SIG-M5 treated with dmso at 0.1 percent for 504 hours (cell line): ENCODE results near the gene MED10.
"Not testable (repeated sequence)": the region's sequence is repeated elsewhere in the genome, so short reads cannot be mapped to it uniquely, and the experiment has no call there.

Source experiments
- DNase-seq: peaks from one replicate; lab custom pipeline; 2025; ENCODE audit not compliant: unreplicated experiment; lab: John Stamatoyannopoulos, UW

Gene MED10

GRCh38 chr5:6376974-6377520 lies 1.3 kb downstream of the MED10 start:
- no peak for DNase-seq

- DNase-seq = no peak
Observed at GRCh38 chr5:6373081-6373846, 5.1 kb downstream of the MED10 start.

GRCh38 chr5:6372251-6373080 lies 5.9 kb downstream of the MED10 start:
- no peak for DNase-seq

GRCh38 chr5:6371079-6371810 lies 7.1 kb downstream of the MED10 start:
- DNase-seq = no peak

- no peak for DNase-seq
Observed at GRCh38 chr5:6370580-6370979, 7.8 kb downstream of the MED10 start.

GRCh38 chr5:6365977-6366590 lies 12.3 kb downstream of the MED10 start:
- DNase-seq = no peak

- no peak for DNase-seq
Observed at GRCh38 chr5:6365142-6365976, 13.0 kb downstream of the MED10 start.

- not testable (repeated sequence) for DNase-seq
Observed at GRCh38 chr5:6363454-6364011, 14.8 kb downstream of the MED10 start.

- no peak for DNase-seq
Observed at GRCh38 chr5:6362846-6363245, 15.5 kb downstream of the MED10 start.

- no peak for DNase-seq
Observed at GRCh38 chr5:6361101-6361500, 17.2 kb downstream of the MED10 start.

- DNase-seq = no peak
Observed at GRCh38 chr5:6360323-6361072, 17.8 kb downstream of the MED10 start.

- no peak for DNase-seq
Observed at GRCh38 chr5:6359555-6360322, 18.6 kb downstream of the MED10 start.

GRCh38 chr5:6358434-6358820 lies 19.9 kb downstream of the MED10 start:
- no peak for DNase-seq

GRCh38 chr5:6357817-6358433 lies 20.4 kb downstream of the MED10 start:
- not testable (repeated sequence) for DNase-seq

GRCh38 chr5:6356578-6357164 lies 21.7 kb downstream of the MED10 start:
- no peak for DNase-seq

- DNase-seq = no peak
Observed at GRCh38 chr5:6355294-6355693, 23.1 kb downstream of the MED10 start.

GRCh38 chr5:6354848-6355247 lies 23.5 kb downstream of the MED10 start:
- no peak for DNase-seq
